OCI-LY1 (cell line): ENCODE measurements around the gene IGF2BP3.

Experiments used
- EZH2 ChIP-seq: fragments of 200-600 bp; sonication (generic), shearing (Covaris generic); IDR thresholded peaks from 2 replicates; pipeline ENCODE4 v1.8.0; 2017; ENCODE audit warnings: borderline replicate concordance, mixed run types, mild to moderate bottlenecking, antibody characterized with exemption, low read length, moderate library complexity, mixed read lengths
- TF ChIP-seq, protein P1 (sequence below): fragments of 200-600 bp; sonication (generic), shearing (Covaris generic); IDR thresholded peaks from 2 replicates; pipeline ENCODE4 v1.5.1; 2017; ENCODE audit warnings: mild to moderate bottlenecking, antibody characterized with exemption, low read length, moderate library complexity, mixed read lengths

- no peak for TF ChIP-seq EZH2
- TF ChIP-seq, protein P1, sequence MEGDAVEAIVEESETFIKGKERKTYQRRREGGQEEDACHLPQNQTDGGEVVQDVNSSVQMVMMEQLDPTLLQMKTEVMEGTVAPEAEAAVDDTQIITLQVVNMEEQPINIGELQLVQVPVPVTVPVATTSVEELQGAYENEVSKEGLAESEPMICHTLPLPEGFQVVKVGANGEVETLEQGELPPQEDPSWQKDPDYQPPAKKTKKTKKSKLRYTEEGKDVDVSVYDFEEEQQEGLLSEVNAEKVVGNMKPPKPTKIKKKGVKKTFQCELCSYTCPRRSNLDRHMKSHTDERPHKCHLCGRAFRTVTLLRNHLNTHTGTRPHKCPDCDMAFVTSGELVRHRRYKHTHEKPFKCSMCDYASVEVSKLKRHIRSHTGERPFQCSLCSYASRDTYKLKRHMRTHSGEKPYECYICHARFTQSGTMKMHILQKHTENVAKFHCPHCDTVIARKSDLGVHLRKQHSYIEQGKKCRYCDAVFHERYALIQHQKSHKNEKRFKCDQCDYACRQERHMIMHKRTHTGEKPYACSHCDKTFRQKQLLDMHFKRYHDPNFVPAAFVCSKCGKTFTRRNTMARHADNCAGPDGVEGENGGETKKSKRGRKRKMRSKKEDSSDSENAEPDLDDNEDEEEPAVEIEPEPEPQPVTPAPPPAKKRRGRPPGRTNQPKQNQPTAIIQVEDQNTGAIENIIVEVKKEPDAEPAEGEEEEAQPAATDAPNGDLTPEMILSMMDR, result no peak
These were observed 89.3 kb downstream of the IGF2BP3 start for GRCh38 chr7:23380961-23381360.
